Endodermal cell (in vitro differentiated cells): ENCODE data around the gene PRKD3. TPM values are rescaled to one million over a fixed set of nuclear protein-coding genes. Genes with fewer than 3 reads are reported as not detected.

Experiments used
- DNase-seq: peaks from one replicate; pipeline ENCODE4 v3.0.0-alpha.2; 2017
- H3K27ac ChIP-seq: 2 replicates; pipeline ENCODE4 v1.5.1; 2013; ENCODE audit warnings: mild to moderate bottlenecking, low read depth, low read length, moderate library complexity
- H3K27me3 ChIP-seq: 2 replicates; pipeline ENCODE4 v1.6.1; 2013; ENCODE audit warnings: mild to moderate bottlenecking, low read length, moderate library complexity; ENCODE audit not compliant: insufficient read depth, control insufficient read depth, poor library complexity, severe bottlenecking
- H3K36me3 ChIP-seq: 2 replicates; pipeline ENCODE4 v1.7.0; 2013; ENCODE audit warnings: mild to moderate bottlenecking, low read length, moderate library complexity; ENCODE audit not compliant: control insufficient read depth, insufficient read depth
- H3K4me1 ChIP-seq: one replicate; pipeline ENCODE4 v1.7.0; 2013; ENCODE audit warnings: low read length; ENCODE audit not compliant: control insufficient read depth, insufficient read depth
- H3K4me3 ChIP-seq: 2 replicates; pipeline ENCODE4 v1.5.1; 2013; ENCODE audit warnings: mild to moderate bottlenecking, low read length, moderate library complexity
- H3K9ac ChIP-seq: 2 replicates; pipeline ENCODE4 v1.6.1; 2013; ENCODE audit warnings: mild to moderate bottlenecking, low read length, moderate library complexity; ENCODE audit not compliant: poor library complexity, severe bottlenecking; ENCODE audit errors: extremely low read depth
- H3K9me3 ChIP-seq: 2 replicates; pipeline ENCODE4 v1.6.1; 2013; ENCODE audit warnings: mild to moderate bottlenecking, low read length, moderate library complexity; ENCODE audit not compliant: control insufficient read depth
- H3K27ac Mint-ChIP-seq: 2 replicates; pipeline ENCODE4 v1.8.0; 2020; ENCODE audit warnings: mixed read lengths
- H3K27me3 Mint-ChIP-seq: 2 replicates; pipeline ENCODE4 v1.8.0; 2021; ENCODE audit warnings: mild to moderate bottlenecking, mixed read lengths; ENCODE audit not compliant: insufficient read depth
- H3K36me3 Mint-ChIP-seq: 2 replicates; pipeline ENCODE4 v1.8.0; 2020; ENCODE audit warnings: low read depth, mixed read lengths
- H3K4me1 Mint-ChIP-seq: 2 replicates; pipeline ENCODE4 v1.8.0; 2020; ENCODE audit warnings: mixed read lengths
- H3K4me3 Mint-ChIP-seq: 2 replicates; pipeline ENCODE4 v1.8.0; 2020; ENCODE audit warnings: mild to moderate bottlenecking, moderate library complexity, mixed read lengths
- H3K9me3 Mint-ChIP-seq: 2 replicates; pipeline ENCODE4 v1.8.0; 2020; ENCODE audit warnings: mild to moderate bottlenecking, mixed read lengths
- CTCF ChIP-seq: fragments of 200-600 bp; sonication (generic); conservative IDR thresholded peaks from 2 replicates; pipeline ENCODE4 v1.5.0; 2021; ENCODE audit warnings: antibody characterized with exemption, mild to moderate bottlenecking
- WGBS, 2 experiments: methylation state at CpG; one replicate each; pipeline versions ENCODE4 v1.1.5 to v1.1.7; 2013; ENCODE audit warnings: missing lambda C conversion rate in 2 of 2, mixed read lengths in 1 of 2; ENCODE audit not compliant: insufficient coverage in 1 of 2, insufficient read length in 1 of 2; 5-methylcytosine and 5-hydroxymethylcytosine counted together
- total RNA-seq, 2 donors: library from RNA; stranded (reverse); fragmentation: NEBNext Ultra II Directional in 1 of 2; extraction: Animal tissue kit (Norgen Biotek cat#: 25700) in 1 of 2; gene quantifications; 2 replicates in 1 of 2; 3 replicates in 1 of 2; pipeline ENCODE4 v1.2.1, GENCODE V29; 2021

PRKD3 gene
- total RNA-seq, 2 donors from 2014 or later: 94.4 to 95.0 TPM

DNA sequence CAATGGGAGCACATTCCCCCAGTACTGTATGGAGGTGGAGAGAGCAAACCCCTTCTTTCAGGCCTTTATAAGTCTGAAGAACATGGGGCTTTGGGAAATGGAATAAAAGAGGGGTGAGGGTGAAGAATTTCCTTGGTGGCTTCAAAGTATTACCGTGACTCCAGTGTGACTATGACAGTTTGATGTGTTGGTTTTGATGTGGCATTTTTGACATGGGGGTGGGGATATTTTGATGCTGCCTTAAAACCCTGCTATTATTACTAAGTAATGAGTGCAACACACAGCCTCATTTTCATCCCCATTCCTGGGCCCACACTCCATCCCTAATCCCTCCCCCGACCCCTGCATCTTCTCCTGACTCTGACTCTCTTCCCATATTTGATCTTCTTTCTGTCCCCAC, 43.4 kb upstream of the PRKD3 start:
- no peak for TF ChIP-seq CTCF
- Mint-ChIP-seq H3K4me3 (no peak overlapping the region), H3K9me3 (no peaks in the 10 kb centered on the region), H3K27ac (no peak overlapping the region), H3K27me3 (no peaks in the 10 kb centered on the region), H3K4me1 (no peaks in the 10 kb centered on the region), H3K36me3 (no peaks in the 10 kb centered on the region)
- WGBS, 2 experiments: 77 to 83% methylated on average over 1 to 2 of the region's 2 CpGs
- Histone ChIP-seq H3K4me3 (no peak overlapping the region), H3K27me3 (no peaks in the 10 kb centered on the region), H3K4me1 (no peaks in the 10 kb centered on the region), H3K36me3 (peaks cover 3% of the 10 kb centered on the region), H3K27ac (no peak overlapping the region), H3K9ac (no peak overlapping the region), H3K9me3 (no peaks in the 10 kb centered on the region)
- DNase-seq: peak; percentile 3

- Histone ChIP-seq H3K27me3 (no peaks in the 10 kb centered on the region), H3K4me3 (no peak overlapping the region), H3K36me3 (no peaks in the 10 kb centered on the region), H3K9me3 (no peaks in the 10 kb centered on the region), H3K9ac (no peak overlapping the region), H3K27ac (no peak overlapping the region), H3K4me1 (no peaks in the 10 kb centered on the region)
- Mint-ChIP-seq H3K36me3 (no peaks in the 10 kb centered on the region), H3K4me3 (no peak overlapping the region), H3K9me3 (no peaks in the 10 kb centered on the region), H3K4me1 (no peaks in the 10 kb centered on the region), H3K27ac (no peak overlapping the region), H3K27me3 (no peaks in the 10 kb centered on the region)
- 93 to 95% methylated on average over 5 to 7 of the region's 7 CpGs for WGBS, 2 experiments
- no peak for DNase-seq
- TF ChIP-seq CTCF: no peak
Measured at GRCh38 chr2:37367310-37367709, 42.7 kb upstream of the PRKD3 start.

GRCh38 chr2:37366773-37367172, 42.1 kb upstream of the PRKD3 start:
- Histone ChIP-seq H3K27me3 (no peaks in the 10 kb centered on the region), H3K4me3 (no peak overlapping the region), H3K36me3 (peaks cover 2% of the 10 kb centered on the region), H3K9me3 (no peaks in the 10 kb centered on the region), H3K9ac (no peak overlapping the region), H3K27ac (no peak overlapping the region), H3K4me1 (no peaks in the 10 kb centered on the region)
- H3K4me1 Mint-ChIP-seq: no peaks in the 10 kb centered on the region
- H3K9me3 Mint-ChIP-seq: no peaks in the 10 kb centered on the region
- no peaks in the 10 kb centered on the region for H3K27me3 Mint-ChIP-seq
- H3K4me3 Mint-ChIP-seq: no peak overlapping the region
- H3K27ac Mint-ChIP-seq: no peak overlapping the region
- H3K36me3 Mint-ChIP-seq: no peaks in the 10 kb centered on the region
- DNase-seq: peak; percentile 30
- TF ChIP-seq CTCF: no peak
- WGBS, 2 experiments: 90 to 100% methylated on average over 3 to 4 of the region's 4 CpGs
